ENCODE measurements around the gene LYPD6B.

GRCh38 chr2:149129433-149129832, 90.9 kb downstream of the LYPD6B start:
- TF ChIP-seq CTCF (IDR thresholded peaks at IDR 0.05) (no peak), POLR2A (IDR thresholded peaks at IDR 0.05) (no peak)

Data from gastroesophageal sphincter (tissue), 3 donors.